Stomach smooth muscle (tissue), 2 donors: ENCODE results near the gene AXIN2.
A peak's percentile ranks its signal among the peaks of the same experiment; 100 is the strongest.

ENCODE experiments used
- H3K27ac ChIP-seq: one replicate; pipeline ENCODE4 v1.7.0; 2013; ENCODE audit warnings: mild to moderate bottlenecking, low read length, inconsistent platforms
- H3K27me3 ChIP-seq, 2 donors: one replicate each; pipeline ENCODE4 v1.7.0; 2013; ENCODE audit warnings: low read length in 2 of 2; ENCODE audit not compliant: insufficient read depth in 2 of 2, control insufficient read depth in 1 of 2
- H3K36me3 ChIP-seq, 2 donors: one replicate each; pipeline ENCODE4 v1.7.0; 2013; ENCODE audit warnings: low read length in 2 of 2; ENCODE audit not compliant: control insufficient read depth in 2 of 2, insufficient read depth in 2 of 2
- H3K4me1 ChIP-seq: one replicate; pipeline ENCODE4 v1.7.0; 2013; ENCODE audit warnings: low read length; ENCODE audit not compliant: control insufficient read depth, insufficient read depth
- H3K4me3 ChIP-seq, 2 donors: one replicate each; pipeline ENCODE4 v1.7.0; 2013; ENCODE audit warnings: low read length in 2 of 2
- H3K9ac ChIP-seq, 2 donors: one replicate each; pipeline ENCODE4 v1.7.0; 2013; ENCODE audit warnings: low read length in 2 of 2, mild to moderate bottlenecking in 1 of 2
- H3K9me3 ChIP-seq, 2 donors: one replicate each; pipeline ENCODE4 v1.7.0; 2013; ENCODE audit warnings: low read length in 2 of 2; ENCODE audit not compliant: control insufficient read depth in 2 of 2
- donor health status: healthy.
- donor health status: Pancreatic carcinoma.

Gene AXIN2

GRCh38 chr17:65576939-65577338, 15.5 kb upstream of the AXIN2 start:
- H3K27me3 ChIP-seq, result no peaks in the 10 kb centered on the region
- H3K27ac ChIP-seq, result no peak overlapping the region
- H3K4me1 ChIP-seq, result no peaks in the 10 kb centered on the region
- H3K36me3 ChIP-seq, result no peaks in the 10 kb centered on the region
- H3K4me3 ChIP-seq, result no peak overlapping the region
- no peaks in the 10 kb centered on the region for H3K9me3 ChIP-seq
- H3K9ac ChIP-seq, result no peak overlapping the region

- no peaks in the 10 kb centered on the region for H3K9me3 ChIP-seq
- no peak overlapping the region for H3K27ac ChIP-seq
- no peaks in the 10 kb centered on the region for H3K36me3 ChIP-seq
- H3K4me1 ChIP-seq, result no peaks in the 10 kb centered on the region
- no peaks in the 10 kb centered on the region for H3K27me3 ChIP-seq
- no peak overlapping the region for H3K4me3 ChIP-seq
- no peak overlapping the region for H3K9ac ChIP-seq
Measured at GRCh38 chr17:65573282-65573602, 11.8 kb upstream of the AXIN2 start.

- H3K9ac ChIP-seq, result no peak overlapping the region
- no peaks in the 10 kb centered on the region for H3K4me1 ChIP-seq
- H3K27ac ChIP-seq, result no peak overlapping the region
- H3K27me3 ChIP-seq, result no peaks in the 10 kb centered on the region
- no peaks in the 10 kb centered on the region for H3K9me3 ChIP-seq
- H3K4me3 ChIP-seq, result no peak overlapping the region
- no peaks in the 10 kb centered on the region for H3K36me3 ChIP-seq
Measured at GRCh38 chr17:65572581-65573281, 11.3 kb upstream of the AXIN2 start.

- Histone ChIP-seq H3K27ac (no peak overlapping the region), H3K9ac (no peak overlapping the region), H3K4me1 (no peaks in the 10 kb centered on the region)
Measured at GRCh38 chr17:65572186-65572580, 10.7 kb upstream of the AXIN2 start.

GRCh38 chr17:65568918-65569317, 7.5 kb upstream of the AXIN2 start:
- H3K4me3 ChIP-seq, result no peak overlapping the region
- H3K9ac ChIP-seq, result no peak overlapping the region
- H3K4me1 ChIP-seq, result peaks cover 11% of the 10 kb centered on the region
- no peaks in the 10 kb centered on the region for H3K27me3 ChIP-seq
- no peak overlapping the region for H3K27ac ChIP-seq
- H3K36me3 ChIP-seq, result no peaks in the 10 kb centered on the region
- no peaks in the 10 kb centered on the region for H3K9me3 ChIP-seq

More at GRCh38 chr17:65572186-65572580, 10.7 kb upstream of the AXIN2 start:
- Histone ChIP-seq H3K9me3 (no peaks in the 10 kb centered on the region), H3K36me3 (no peaks in the 10 kb centered on the region), H3K4me3 (no peak overlapping the region), H3K27me3 (no peaks in the 10 kb centered on the region)

DNA sequence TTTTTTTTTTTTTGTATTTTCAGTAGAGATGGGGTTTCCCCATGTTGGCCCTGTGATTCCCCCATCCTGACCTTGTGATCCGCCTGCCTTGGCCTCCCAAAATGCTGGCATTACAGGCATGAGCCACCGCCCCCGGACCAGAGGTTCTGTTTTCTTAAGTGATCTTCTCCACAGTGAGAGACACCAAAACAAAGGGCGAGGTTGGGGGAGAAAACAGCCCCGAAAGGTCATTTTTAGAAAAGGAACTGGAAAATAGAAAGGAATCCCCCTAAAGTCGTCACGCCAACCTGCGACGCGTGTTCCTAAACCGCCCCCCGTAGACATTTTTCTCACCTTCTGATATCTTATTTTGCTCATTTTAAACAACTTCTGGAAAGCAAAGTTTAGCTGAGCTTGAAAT, 6.1 kb upstream of the AXIN2 start:
- no peaks in the 10 kb centered on the region for H3K9me3 ChIP-seq

DNA sequence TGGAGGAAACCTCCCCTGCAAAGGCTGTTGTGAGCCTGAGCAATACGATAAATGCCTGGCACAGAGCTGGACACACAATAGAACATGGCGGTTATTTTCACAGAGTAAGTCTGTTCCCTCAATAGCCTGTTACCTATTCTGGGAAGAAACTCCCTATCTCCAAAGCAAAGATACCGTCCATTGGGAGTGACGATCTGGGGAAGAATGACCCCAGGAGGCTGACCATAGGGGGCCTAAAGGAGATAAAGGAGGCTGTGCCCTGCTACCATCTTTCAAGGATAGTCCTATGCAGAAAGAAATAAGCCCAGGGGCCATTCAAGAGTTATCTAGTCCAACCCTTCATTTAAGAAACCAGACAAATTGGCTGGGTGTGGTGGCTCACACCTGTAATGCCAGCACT, 4.1 kb upstream of the AXIN2 start:
- H3K27me3 ChIP-seq, result no peaks in the 10 kb centered on the region
- H3K9me3 ChIP-seq, result no peaks in the 10 kb centered on the region
- H3K27ac ChIP-seq, result peak overlapping the region; percentile 62
- H3K36me3 ChIP-seq, result no peaks in the 10 kb centered on the region
- peaks cover 23% of the 10 kb centered on the region for H3K4me1 ChIP-seq
- H3K4me3 ChIP-seq, result no peak overlapping the region
- no peak overlapping the region for H3K9ac ChIP-seq

More for the DNA sequence above, 6.1 kb upstream of the AXIN2 start:
- H3K27ac ChIP-seq, result no peak overlapping the region
- H3K9ac ChIP-seq, result no peak overlapping the region
- no peak overlapping the region for H3K4me3 ChIP-seq
- peaks cover 18% of the 10 kb centered on the region for H3K4me1 ChIP-seq
- no peaks in the 10 kb centered on the region for H3K27me3 ChIP-seq
- no peaks in the 10 kb centered on the region for H3K36me3 ChIP-seq

- Histone ChIP-seq H3K4me3 (peak overlapping the region in 1 of 2 donors; percentile 15), H3K9ac (peak overlapping the region in 1 of 2 donors; percentile 60), H3K27ac (peak overlapping the region; percentile 62), H3K9me3 (no peaks in the 10 kb centered on the region), H3K36me3 (no peaks in the 10 kb centered on the region), H3K4me1 (peaks cover 23% of the 10 kb centered on the region), H3K27me3 (no peaks in the 10 kb centered on the region)
Measured at GRCh38 chr17:65564793-65565192, 3.3 kb upstream of the AXIN2 start.

GRCh38 chr17:65562206-65562531, 721 bp upstream of the AXIN2 start:
- Histone ChIP-seq H3K4me3 (peak overlapping the region; percentile 68 to 77), H3K9ac (peak overlapping the region; percentile 36 to 51), H3K27ac (no peak overlapping the region)

GRCh38 chr17:65560628-65561451, 608 bp downstream of the AXIN2 start:
- H3K9me3 ChIP-seq, result no peaks in the 10 kb centered on the region
- no peaks in the 10 kb centered on the region for H3K27me3 ChIP-seq
- peaks cover 0 to 6% of the 10 kb centered on the region in 2 donors for H3K36me3 ChIP-seq
- peak overlapping the region; percentile 69 to 79 for H3K9ac ChIP-seq
- peaks cover 43% of the 10 kb centered on the region for H3K4me1 ChIP-seq
- H3K4me3 ChIP-seq, result peak overlapping the region in 1 of 2 donors; percentile 82
- H3K27ac ChIP-seq, result peak overlapping the region; percentile 88

More at GRCh38 chr17:65562206-65562531, 721 bp upstream of the AXIN2 start:
- Histone ChIP-seq H3K36me3 (peaks cover 0 to 5% of the 10 kb centered on the region in 2 donors), H3K4me1 (peaks cover 40% of the 10 kb centered on the region), H3K9me3 (no peaks in the 10 kb centered on the region), H3K27me3 (no peaks in the 10 kb centered on the region)
